ENCODE data around the gene GPRASP3.

The GPRASP3 gene

DNA sequence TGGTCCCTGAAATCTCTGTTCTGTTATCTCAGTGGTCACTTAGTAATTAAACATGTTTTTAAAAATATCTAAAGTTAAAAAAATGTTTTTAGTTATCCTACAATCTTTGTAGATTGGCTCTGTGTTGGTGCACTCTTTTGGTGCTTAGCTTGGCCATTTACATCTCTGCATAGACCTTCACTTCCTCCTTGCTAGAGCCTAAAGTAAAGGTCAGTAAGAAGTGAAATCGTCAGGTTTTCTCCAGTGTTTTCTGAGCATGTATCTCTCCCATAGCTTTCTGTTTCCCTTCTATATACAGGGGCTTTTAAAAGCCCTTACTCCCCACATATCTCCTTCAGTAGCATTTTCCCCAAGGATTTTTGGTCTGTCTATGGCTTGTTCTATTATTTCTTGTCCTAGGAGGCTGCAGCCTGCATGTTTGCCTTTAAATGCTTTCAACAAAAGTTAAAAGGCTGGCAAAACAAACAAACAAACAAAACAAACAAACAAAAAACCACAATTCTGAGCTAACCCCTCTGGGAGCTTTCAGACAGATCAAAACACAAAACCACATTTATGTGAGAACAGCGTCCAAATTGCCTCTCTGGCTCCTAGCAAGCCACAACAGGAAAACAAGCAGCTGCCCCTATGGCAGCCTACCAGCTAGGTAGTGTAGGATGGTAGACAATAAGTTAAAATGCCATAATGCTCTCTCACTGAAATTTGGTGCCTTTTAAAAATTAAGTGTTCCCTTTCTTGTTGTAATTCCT, 35.6 kb upstream of the GPRASP3 start:
- H2BK5ac ChIP-seq (ENCODE audit: low read length), result no peak overlapping the region
- no peak overlapping the region for H2BK15ac ChIP-seq (ENCODE audit: low read length)
- no peak overlapping the region for H4K91ac ChIP-seq (ENCODE audit: low read depth, low read length, poor library complexity)
- no peaks in the 10 kb centered on the region for H3K4me1 ChIP-seq (ENCODE audit: control insufficient read depth in 2 of 2, insufficient read depth in 1 of 2, low read depth in 1 of 2, low read length in 2 of 2)
- H3K4me3 ChIP-seq (ENCODE audit: low read length in 2 of 2), result no peak overlapping the region
- H3K27me3 ChIP-seq (ENCODE audit: control insufficient read depth in 3 of 3, insufficient read depth in 3 of 3, low read depth in 1 of 3, low read length in 3 of 3), result no peaks in the 10 kb centered on the region
- no peak for DNase-seq (ENCODE audit: low spot score)
- no peak overlapping the region for H2BK120ac ChIP-seq (ENCODE audit: low read depth, low read length)
- H3K4me2 ChIP-seq (ENCODE audit: insufficient read depth, low read length, poor library complexity, severe bottlenecking), result no peak overlapping the region
- H2AK5ac ChIP-seq (ENCODE audit: low read depth, low read length), result no peak overlapping the region
- no peaks in the 10 kb centered on the region for H3K79me1 ChIP-seq (ENCODE audit: low read depth, low read length)
- no peak overlapping the region for H4K8ac ChIP-seq (ENCODE audit: low read depth, low read length)
- no peak overlapping the region for H3K18ac ChIP-seq (ENCODE audit: low read length)
- no peak overlapping the region for H3K9ac ChIP-seq (ENCODE audit: low read depth, low read length, poor library complexity)
- no peak overlapping the region for H2BK12ac ChIP-seq (ENCODE audit: low read length)
- H3K27ac ChIP-seq (replicated peaks; ENCODE audit: low read length), result no peak overlapping the region
- no CpG with 5 or more reads among the region's 2 CpGs for WGBS, 2 donors (ENCODE audit: extremely low coverage in 2 of 2, insufficient read length in 2 of 2, insufficient replicate concordance in 1 of 2)
- peaks cover 0 to 11% of the 10 kb centered on the region in 2 donors for H3K9me3 ChIP-seq (replicated peaks in 1 of 2; ENCODE audit: control insufficient read depth in 2 of 2, insufficient read depth in 1 of 2, low read depth in 1 of 2, low read length in 2 of 2)
- no peak overlapping the region for H3K14ac ChIP-seq (ENCODE audit: low read length)
- no peak overlapping the region for H3K23ac ChIP-seq (ENCODE audit: low read depth, low read length, poor library complexity)
- no peak overlapping the region for H3K4ac ChIP-seq (ENCODE audit: low read length)
- no peak overlapping the region for H2AFZ ChIP-seq (ENCODE audit: low read length)
- no peaks in the 10 kb centered on the region for H3K36me3 ChIP-seq (replicated peaks in 1 of 2; ENCODE audit: control insufficient read depth in 2 of 2, insufficient read depth in 2 of 2, low read length in 2 of 2)

- H3K23ac ChIP-seq (ENCODE audit: low read depth, low read length, poor library complexity), result no peak overlapping the region
- H2BK5ac ChIP-seq (ENCODE audit: low read length), result no peak overlapping the region
- H2BK120ac ChIP-seq (ENCODE audit: low read depth, low read length), result no peak overlapping the region
- H3K4me1 ChIP-seq (ENCODE audit: control insufficient read depth in 2 of 2, insufficient read depth in 1 of 2, low read depth in 1 of 2, low read length in 2 of 2), result no peaks in the 10 kb centered on the region
- H4K91ac ChIP-seq (ENCODE audit: low read depth, low read length, poor library complexity), result no peak overlapping the region
- H3K18ac ChIP-seq (ENCODE audit: low read length), result no peak overlapping the region
- no peak overlapping the region for H2AK5ac ChIP-seq (ENCODE audit: low read depth, low read length)
- no peaks in the 10 kb centered on the region for H3K27me3 ChIP-seq (ENCODE audit: control insufficient read depth in 3 of 3, insufficient read depth in 3 of 3, low read depth in 1 of 3, low read length in 3 of 3)
- no peak overlapping the region for H3K14ac ChIP-seq (ENCODE audit: low read length)
- H3K9ac ChIP-seq (ENCODE audit: low read depth, low read length, poor library complexity), result no peak overlapping the region
- H3K36me3 ChIP-seq (replicated peaks in 1 of 2; ENCODE audit: control insufficient read depth in 2 of 2, insufficient read depth in 2 of 2, low read length in 2 of 2), result no peaks in the 10 kb centered on the region
- H2BK12ac ChIP-seq (ENCODE audit: low read length), result no peak overlapping the region
- H3K9me3 ChIP-seq (replicated peaks in 1 of 2; ENCODE audit: control insufficient read depth in 2 of 2, insufficient read depth in 1 of 2, low read depth in 1 of 2, low read length in 2 of 2), result peaks cover 0 to 3% of the 10 kb centered on the region in 2 donors
- no peak overlapping the region for H4K8ac ChIP-seq (ENCODE audit: low read depth, low read length)
- no peak overlapping the region for H3K4me2 ChIP-seq (ENCODE audit: insufficient read depth, low read length, poor library complexity, severe bottlenecking)
- no peak overlapping the region for H3K27ac ChIP-seq (replicated peaks; ENCODE audit: low read length)
- no CpG with 5 or more reads among the region's 3 CpGs for WGBS, 2 donors (ENCODE audit: extremely low coverage in 2 of 2, insufficient read length in 2 of 2, insufficient replicate concordance in 1 of 2)
- no peaks in the 10 kb centered on the region for H3K79me1 ChIP-seq (ENCODE audit: low read depth, low read length)
- no peak for DNase-seq (ENCODE audit: low spot score)
- H2BK15ac ChIP-seq (ENCODE audit: low read length), result no peak overlapping the region
- H3K4ac ChIP-seq (ENCODE audit: low read length), result no peak overlapping the region
- no peak overlapping the region for H2AFZ ChIP-seq (ENCODE audit: low read length)
- no peak overlapping the region for H3K4me3 ChIP-seq (ENCODE audit: low read length in 2 of 2)
Measured at GRCh38 chrX:102694749-102695148, 25.8 kb upstream of the GPRASP3 start.

DNA sequence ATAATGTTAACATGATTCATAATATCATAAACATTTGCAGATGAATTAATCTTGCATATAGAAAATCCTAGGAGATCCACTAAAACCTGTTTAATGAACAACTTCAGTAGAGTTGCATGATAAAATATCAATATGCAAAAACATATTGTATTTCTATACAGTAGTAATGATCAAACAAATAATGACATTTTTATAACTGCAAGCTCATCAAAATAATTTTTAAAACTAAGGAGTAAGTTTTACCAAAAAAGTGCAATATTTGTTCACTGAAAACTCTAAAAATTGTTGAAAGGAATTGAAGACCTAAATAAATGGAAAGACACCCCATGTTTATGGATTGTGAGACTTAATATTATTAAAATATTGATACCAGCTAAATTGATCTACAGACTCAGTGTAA, 24.2 kb upstream of the GPRASP3 start:
- Histone ChIP-seq H3K23ac (ENCODE audit: low read depth, low read length, poor library complexity) (no peak overlapping the region), H3K79me1 (ENCODE audit: low read depth, low read length) (no peaks in the 10 kb centered on the region), H3K4ac (ENCODE audit: low read length) (no peak overlapping the region), H3K18ac (ENCODE audit: low read length) (no peak overlapping the region), H3K9ac (ENCODE audit: low read depth, low read length, poor library complexity) (no peak overlapping the region), H2BK120ac (ENCODE audit: low read depth, low read length) (no peak overlapping the region), H2AFZ (ENCODE audit: low read length) (no peak overlapping the region), H3K4me2 (ENCODE audit: insufficient read depth, low read length, poor library complexity, severe bottlenecking) (no peak overlapping the region), H3K27me3 (ENCODE audit: control insufficient read depth in 3 of 3, insufficient read depth in 3 of 3, low read depth in 1 of 3, low read length in 3 of 3) (no peaks in the 10 kb centered on the region), H3K4me1 (ENCODE audit: control insufficient read depth in 2 of 2, insufficient read depth in 1 of 2, low read depth in 1 of 2, low read length in 2 of 2) (no peaks in the 10 kb centered on the region), H2BK5ac (ENCODE audit: low read length) (no peak overlapping the region), H3K14ac (ENCODE audit: low read length) (no peak overlapping the region), H3K36me3 (replicated peaks in 1 of 2; ENCODE audit: control insufficient read depth in 2 of 2, insufficient read depth in 2 of 2, low read length in 2 of 2) (no peaks in the 10 kb centered on the region), H3K9me3 (replicated peaks in 1 of 2; ENCODE audit: control insufficient read depth in 2 of 2, insufficient read depth in 1 of 2, low read depth in 1 of 2, low read length in 2 of 2) (peaks cover 0 to 3% of the 10 kb centered on the region in 2 donors), H2BK15ac (ENCODE audit: low read length) (no peak overlapping the region), H4K91ac (ENCODE audit: low read depth, low read length, poor library complexity) (no peak overlapping the region), H2BK12ac (ENCODE audit: low read length) (no peak overlapping the region), H4K8ac (ENCODE audit: low read depth, low read length) (no peak overlapping the region), H3K27ac (replicated peaks; ENCODE audit: low read length) (no peak overlapping the region), H3K4me3 (ENCODE audit: low read length in 2 of 2) (no peak overlapping the region), H2AK5ac (ENCODE audit: low read depth, low read length) (no peak overlapping the region)
- no peak for DNase-seq (ENCODE audit: low spot score)

- H3K27ac ChIP-seq (replicated peaks; ENCODE audit: low read length), result no peak overlapping the region
- H4K91ac ChIP-seq (ENCODE audit: low read depth, low read length, poor library complexity), result no peak overlapping the region
- H2BK12ac ChIP-seq (ENCODE audit: low read length), result no peak overlapping the region
- H3K4me2 ChIP-seq (ENCODE audit: insufficient read depth, low read length, poor library complexity, severe bottlenecking), result no peak overlapping the region
- no peak overlapping the region for H3K4ac ChIP-seq (ENCODE audit: low read length)
- no peak overlapping the region for H3K14ac ChIP-seq (ENCODE audit: low read length)
- H2AFZ ChIP-seq (ENCODE audit: low read length), result no peak overlapping the region
- H3K18ac ChIP-seq (ENCODE audit: low read length), result no peak overlapping the region
- no peaks in the 10 kb centered on the region for H3K27me3 ChIP-seq (ENCODE audit: control insufficient read depth in 3 of 3, insufficient read depth in 3 of 3, low read depth in 1 of 3, low read length in 3 of 3)
- no peak overlapping the region for H4K8ac ChIP-seq (ENCODE audit: low read depth, low read length)
- no peak for DNase-seq (ENCODE audit: low spot score)
- no peak overlapping the region for H2BK120ac ChIP-seq (ENCODE audit: low read depth, low read length)
- no peaks in the 10 kb centered on the region for H3K9me3 ChIP-seq (replicated peaks in 1 of 2; ENCODE audit: control insufficient read depth in 2 of 2, insufficient read depth in 1 of 2, low read depth in 1 of 2, low read length in 2 of 2)
- no peak overlapping the region for H3K4me3 ChIP-seq (ENCODE audit: low read length in 2 of 2)
- no peak overlapping the region for H2BK5ac ChIP-seq (ENCODE audit: low read length)
- no peaks in the 10 kb centered on the region for H3K4me1 ChIP-seq (ENCODE audit: control insufficient read depth in 2 of 2, insufficient read depth in 1 of 2, low read depth in 1 of 2, low read length in 2 of 2)
- H3K23ac ChIP-seq (ENCODE audit: low read depth, low read length, poor library complexity), result no peak overlapping the region
- no peak overlapping the region for H2BK15ac ChIP-seq (ENCODE audit: low read length)
- no peak overlapping the region for H2AK5ac ChIP-seq (ENCODE audit: low read depth, low read length)
- H3K79me1 ChIP-seq (ENCODE audit: low read depth, low read length), result no peaks in the 10 kb centered on the region
- no peak overlapping the region for H3K9ac ChIP-seq (ENCODE audit: low read depth, low read length, poor library complexity)
- no peaks in the 10 kb centered on the region for H3K36me3 ChIP-seq (replicated peaks in 1 of 2; ENCODE audit: control insufficient read depth in 2 of 2, insufficient read depth in 2 of 2, low read length in 2 of 2)
Measured at GRCh38 chrX:102697494-102697893, 23.0 kb upstream of the GPRASP3 start.
